H9 (cell line): ENCODE measurements around the gene CDIPT. TPM values are rescaled to one million over a fixed set of nuclear protein-coding genes. Genes with fewer than 3 reads are reported as not detected.

Experiments
- DNase-seq: peaks from one replicate; pipeline ENCODE4 v3.0.0-alpha.2; 2017
- H2AFZ ChIP-seq: one replicate; pipeline ENCODE4 v1.6.1; 2013; ENCODE audit warnings: mild to moderate bottlenecking, low read length, control low read depth, moderate library complexity
- H2AK5ac ChIP-seq: 2 replicates; pipeline ENCODE4 v1.6.1; 2013; ENCODE audit warnings: low read length, control low read depth, mixed read lengths; ENCODE audit not compliant: insufficient read length
- H2BK120ac ChIP-seq: one replicate; pipeline ENCODE4 v1.6.1; 2013; ENCODE audit warnings: low read depth, mild to moderate bottlenecking, low read length, control low read depth, inconsistent platforms; ENCODE audit not compliant: poor library complexity, severe bottlenecking
- H2BK12ac ChIP-seq: 2 replicates; pipeline ENCODE4 v1.6.1; 2013; ENCODE audit warnings: low read length, control low read depth, mixed read lengths, low read depth; ENCODE audit not compliant: insufficient read length
- H2BK15ac ChIP-seq: 2 replicates; pipeline ENCODE4 v1.6.1; 2013; ENCODE audit warnings: low read depth, low read length, control low read depth
- H2BK20ac ChIP-seq: one replicate; pipeline ENCODE4 v1.6.1; 2013; ENCODE audit warnings: low read depth, mild to moderate bottlenecking, low read length, control low read depth, inconsistent platforms; ENCODE audit not compliant: poor library complexity, severe bottlenecking
- H2BK5ac ChIP-seq: 2 replicates; pipeline ENCODE4 v1.6.1; 2013; ENCODE audit warnings: low read length, control low read depth, mixed read lengths; ENCODE audit not compliant: insufficient read length
- H3K14ac ChIP-seq: 2 replicates; pipeline ENCODE4 v1.6.1; 2013; ENCODE audit warnings: low read length, control low read depth; ENCODE audit not compliant: insufficient read depth
- H3K18ac ChIP-seq: 2 replicates; pipeline ENCODE4 v1.6.1; 2013; ENCODE audit warnings: low read depth, mild to moderate bottlenecking, mixed read lengths, low read length, control low read depth; ENCODE audit not compliant: insufficient read length
- H3K23ac ChIP-seq: 2 replicates; pipeline ENCODE4 v1.6.1; 2013; ENCODE audit warnings: low read length, control low read depth, mixed read lengths, low read depth; ENCODE audit not compliant: insufficient read length
- H3K23me2 ChIP-seq: 2 replicates; pipeline ENCODE4 v1.6.1; 2013; ENCODE audit warnings: low read depth, mild to moderate bottlenecking, mixed read lengths, low read length, control low read depth; ENCODE audit not compliant: insufficient read length, poor library complexity, severe bottlenecking
- H3K27ac ChIP-seq: 2 replicates; pipeline ENCODE4 v1.5.1; 2013; ENCODE audit warnings: low read length, control low read depth, mixed read lengths, low read depth; ENCODE audit not compliant: insufficient read length
- H3K27me3 ChIP-seq: 2 replicates; pipeline ENCODE4 v1.6.1; 2013; ENCODE audit warnings: low read length, control low read depth, inconsistent platforms; ENCODE audit not compliant: insufficient read depth
- H3K4ac ChIP-seq: 2 replicates; pipeline ENCODE4 v1.6.1; 2013; ENCODE audit warnings: low read depth, mild to moderate bottlenecking, control low read depth, inconsistent platforms, low read length, moderate library complexity
- H3K4me1 ChIP-seq: 2 replicates; pipeline ENCODE4 v1.6.1; 2013; ENCODE audit warnings: low read length, control low read depth, inconsistent platforms; ENCODE audit not compliant: insufficient read depth
- H3K4me2 ChIP-seq: 2 replicates; pipeline ENCODE4 v1.6.1; 2013; ENCODE audit warnings: low read length, control low read depth, mixed read lengths; ENCODE audit not compliant: insufficient read length, insufficient read depth
- H3K56ac ChIP-seq: 2 replicates; pipeline ENCODE4 v1.6.1; 2013; ENCODE audit warnings: low read depth, mild to moderate bottlenecking, mixed read lengths, low read length, control low read depth; ENCODE audit not compliant: insufficient read length
- H3K79me1 ChIP-seq: 2 replicates; pipeline ENCODE4 v1.6.1; 2013; ENCODE audit warnings: low read depth, mild to moderate bottlenecking, moderate library complexity, low read length, control low read depth, inconsistent platforms; ENCODE audit not compliant: insufficient read depth, poor library complexity, severe bottlenecking
- H3K79me2 ChIP-seq: 2 replicates; pipeline ENCODE4 v1.6.1; 2013; ENCODE audit warnings: low read length, control low read depth, inconsistent platforms; ENCODE audit not compliant: insufficient read depth
- H3K9ac ChIP-seq: 2 replicates; pipeline ENCODE4 v1.6.1; 2013; ENCODE audit warnings: low read length, control low read depth, mixed read lengths; ENCODE audit not compliant: insufficient read length; ENCODE audit errors: extremely low read depth
- H3K9me3 ChIP-seq: one replicate; pipeline ENCODE4 v1.6.1; 2013; ENCODE audit warnings: low read depth, low read length, inconsistent platforms; ENCODE audit not compliant: control insufficient read depth
- H3T11ph ChIP-seq: one replicate; pipeline ENCODE4 v1.6.1; 2013; ENCODE audit warnings: mild to moderate bottlenecking, low read length, control low read depth, inconsistent platforms
- H4K20me1 ChIP-seq: one replicate; pipeline ENCODE4 v1.6.1; 2013; ENCODE audit not compliant: control insufficient read depth, insufficient read length, insufficient read depth
- H4K5ac ChIP-seq: 2 replicates; pipeline ENCODE4 v1.6.1; 2013; ENCODE audit warnings: low read depth, mild to moderate bottlenecking, mixed read lengths, low read length, control low read depth; ENCODE audit not compliant: insufficient read length
- H4K8ac ChIP-seq: replicated peaks from 2 replicates; pipeline ENCODE4 v1.6.1; 2013; ENCODE audit warnings: low read length, control low read depth, mixed read lengths, low read depth; ENCODE audit not compliant: insufficient read length
- H4K91ac ChIP-seq: 2 replicates; pipeline ENCODE4 v1.6.1; 2013; ENCODE audit warnings: low read depth, mild to moderate bottlenecking, moderate library complexity, mixed read lengths, low read length, control low read depth; ENCODE audit not compliant: insufficient read length
- H3K27ac Mint-ChIP-seq, 3 experiments: 2 replicates in 2 of 3; 3 replicates in 1 of 3; pipeline ENCODE4 v1.8.0; 2020 to 2021; ENCODE audit warnings: mixed read lengths in 3 of 3, mild to moderate bottlenecking in 1 of 3, moderate library complexity in 1 of 3
- H3K27me3 Mint-ChIP-seq: 2 replicates; pipeline ENCODE4 v1.8.0; 2021; ENCODE audit warnings: low read depth, mild to moderate bottlenecking, moderate library complexity, mixed read lengths
- H3K36me3 Mint-ChIP-seq, 3 experiments: 2 replicates in 2 of 3; 3 replicates in 1 of 3; pipeline ENCODE4 v1.8.0; 2020 to 2021; ENCODE audit warnings: low read depth in 3 of 3, mixed read lengths in 3 of 3; ENCODE audit not compliant: insufficient read depth in 1 of 3
- H3K4me1 Mint-ChIP-seq, 2 experiments: 2 replicates each; pipeline ENCODE4 v1.8.0; 2020; ENCODE audit warnings: mixed read lengths in 2 of 2
- H3K4me3 Mint-ChIP-seq, 2 experiments: 2 replicates in 1 of 2; 3 replicates in 1 of 2; pipeline ENCODE4 v1.8.0; 2020 to 2021; ENCODE audit warnings: mild to moderate bottlenecking in 2 of 2, mixed read lengths in 2 of 2, moderate library complexity in 1 of 2
- H3K9me3 Mint-ChIP-seq, 2 experiments: 2 replicates in 1 of 2; 3 replicates in 1 of 2; pipeline ENCODE4 v1.8.0; 2020; ENCODE audit warnings: mild to moderate bottlenecking in 2 of 2, mixed read lengths in 2 of 2, moderate library complexity in 1 of 2
- WGBS: extraction: QIAGEN DNeasy Blood & Tissue Kit; methylation state at CpG from one replicate; pipeline ENCODE4 v1.1.7; 2013; ENCODE audit warnings: missing lambda C conversion rate, low lambda C conversion rate, mixed read lengths; ENCODE audit not compliant: insufficient read length; ENCODE audit errors: extremely low coverage; 5-methylcytosine and 5-hydroxymethylcytosine counted together
- total RNA-seq: library from RNA; stranded (reverse); gene quantifications from 2 replicates; pipeline ENCODE4 v1.2.1, GENCODE V29; 2021
- TF ChIP-seq, protein P1 (sequence below): fragments of 200-600 bp; sonication (generic); conservative IDR thresholded peaks from 3 replicates; pipeline ENCODE4 v1.8.0; 2021; ENCODE audit warnings: antibody characterized with exemption, mild to moderate bottlenecking

The CDIPT gene
- total RNA-seq, 1 experiment from 2014 or later = 70.6 TPM

- TF ChIP-seq, protein P1, sequence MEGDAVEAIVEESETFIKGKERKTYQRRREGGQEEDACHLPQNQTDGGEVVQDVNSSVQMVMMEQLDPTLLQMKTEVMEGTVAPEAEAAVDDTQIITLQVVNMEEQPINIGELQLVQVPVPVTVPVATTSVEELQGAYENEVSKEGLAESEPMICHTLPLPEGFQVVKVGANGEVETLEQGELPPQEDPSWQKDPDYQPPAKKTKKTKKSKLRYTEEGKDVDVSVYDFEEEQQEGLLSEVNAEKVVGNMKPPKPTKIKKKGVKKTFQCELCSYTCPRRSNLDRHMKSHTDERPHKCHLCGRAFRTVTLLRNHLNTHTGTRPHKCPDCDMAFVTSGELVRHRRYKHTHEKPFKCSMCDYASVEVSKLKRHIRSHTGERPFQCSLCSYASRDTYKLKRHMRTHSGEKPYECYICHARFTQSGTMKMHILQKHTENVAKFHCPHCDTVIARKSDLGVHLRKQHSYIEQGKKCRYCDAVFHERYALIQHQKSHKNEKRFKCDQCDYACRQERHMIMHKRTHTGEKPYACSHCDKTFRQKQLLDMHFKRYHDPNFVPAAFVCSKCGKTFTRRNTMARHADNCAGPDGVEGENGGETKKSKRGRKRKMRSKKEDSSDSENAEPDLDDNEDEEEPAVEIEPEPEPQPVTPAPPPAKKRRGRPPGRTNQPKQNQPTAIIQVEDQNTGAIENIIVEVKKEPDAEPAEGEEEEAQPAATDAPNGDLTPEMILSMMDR = no peak
- Histone ChIP-seq H2BK20ac (no peak overlapping the region), H4K8ac (no peak overlapping the region), H3K18ac (no peak overlapping the region), H4K5ac (no peak overlapping the region), H3K79me2 (no peaks in the 10 kb centered on the region), H3K56ac (no peak overlapping the region), H3K4me1 (no peaks in the 10 kb centered on the region), H3K14ac (no peak overlapping the region), H3K79me1 (no peaks in the 10 kb centered on the region), H3K23ac (no peak overlapping the region), H3K27ac (no peak overlapping the region), H3K4ac (no peak overlapping the region), H4K91ac (no peak overlapping the region), H3K4me2 (no peak overlapping the region), H2BK120ac (no peak overlapping the region), H3K9me3 (no peaks in the 10 kb centered on the region), H2BK12ac (no peak overlapping the region), H2BK15ac (no peak overlapping the region), H4K20me1 (no peaks in the 10 kb centered on the region), H3K23me2 (no peaks in the 10 kb centered on the region), H3T11ph (no peak overlapping the region), H3K27me3 (no peaks in the 10 kb centered on the region), H2BK5ac (no peak overlapping the region), H2AK5ac (no peak overlapping the region), H2AFZ (no peak overlapping the region), H3K9ac (no peak overlapping the region)
- peak overlapping the region in 2 of 3 experiments; percentile 30 to 67; a peak in 4 of 7 replicates for H3K27ac Mint-ChIP-seq
- peaks cover 0 to 5% (median 0%) of the 10 kb centered on the region in 3 experiments; a peak in 2 of 7 replicates for H3K36me3 Mint-ChIP-seq
- no CpG with 5 or more reads among the region's 8 CpGs for WGBS
- no peaks in the 10 kb centered on the region for H3K9me3 Mint-ChIP-seq
- DNase-seq = no peak
- no peaks in the 10 kb centered on the region for H3K27me3 Mint-ChIP-seq
- H3K4me1 Mint-ChIP-seq = no peaks in the 10 kb centered on the region
- no peak overlapping the region for H3K4me3 Mint-ChIP-seq
Observed at GRCh38 chr16:29843931-29844330, 19.1 kb downstream of the CDIPT start.
